Measurements from ENCODE around the gene CDH12. TPM values are rescaled to one million over a fixed set of nuclear protein-coding genes. Genes with fewer than 3 reads are reported as not detected.

Gene CDH12
- total RNA-seq, 1 donor from 2014 or later: not detected

- no peak for DNase-seq (ENCODE audit: low spot score)
Observed at GRCh38 chr5:21774801-21775200, 1078.3 kb downstream of the CDH12 start.

- no peak for DNase-seq (ENCODE audit: low spot score)
Observed at GRCh38 chr5:21774281-21774680, 1078.9 kb downstream of the CDH12 start.

- DNase-seq (ENCODE audit: low spot score): no peak
Observed at GRCh38 chr5:21773456-21773855, 1079.7 kb downstream of the CDH12 start.

GRCh38 chr5:21765406-21765805, 1087.7 kb downstream of the CDH12 start:
- no peak for DNase-seq (ENCODE audit: low spot score)

GRCh38 chr5:21739096-21739495, 1114.0 kb downstream of the CDH12 start:
- no peak for DNase-seq (ENCODE audit: low spot score)

- DNase-seq (ENCODE audit: low spot score): no peak
Observed at GRCh38 chr5:21723500-21723899, 1129.6 kb downstream of the CDH12 start.

- no peak for DNase-seq (ENCODE audit: low spot score)
Observed at GRCh38 chr5:21711866-21712758, 1141.0 kb downstream of the CDH12 start.

GRCh38 chr5:21709770-21710169, 1143.4 kb downstream of the CDH12 start:
- DNase-seq (ENCODE audit: low spot score): no peak

- DNase-seq (ENCODE audit: low spot score): no peak
Observed at GRCh38 chr5:21704974-21705668, 1148.0 kb downstream of the CDH12 start.

- DNase-seq (ENCODE audit: low spot score): no peak
Observed at GRCh38 chr5:21701317-21701716, 1151.8 kb downstream of the CDH12 start.
